K562 (cell line): ENCODE measurements around the gene MPZL1. TPM values are rescaled to one million over a fixed set of nuclear protein-coding genes. Genes with fewer than 3 reads are reported as not detected.

Source experiments
- ATAC-seq: fragments of 200-7000 bp; cut with Tn5 transposase; 3 replicates; pipeline ENCODE4 v1.9.1; 2020; ENCODE audit warnings: moderate library complexity
- BruUV-seq: library from RNA; stranded (reverse); fragments of 400-500 nt; replicated peaks from 2 replicates; lab custom pipeline; 2021; lab: Mats Ljungman, UMichigan
- CTCF ChIA-PET: fragments of 300-600 bp; formaldehyde crosslinking; extraction: SDS; loops from one replicate; lab custom pipeline; 2021; ENCODE audit warnings: low intra/inter-chr PET ratio; lab: Yijun Ruan, JAX
- POLR2A ChIA-PET: fragments of 300-600, 350-650 bp; sonication (Branson Sonifier 250); formaldehyde crosslinking; extraction: SDS; loops from one replicate; lab custom pipeline; 2021; ENCODE audit warnings: antibody characterized with exemption, inconsistent platforms; lab: Yijun Ruan, JAX
- DNase-seq, 4 experiments: peaks; one replicate each; pipeline versions ENCODE4 v3.0.0 to v3.0.0-alpha.2; 2011 to 2018; ENCODE audit warnings: low spot score in 3 of 4, mixed read lengths in 3 of 4; ENCODE audit errors: extremely low read depth in 1 of 4
- FAIRE-seq: peaks from 2 replicates; lab custom pipeline; 2011; peaks lifted over from hg19 to GRCh38; lab: Jason Lieb, UNC
- H2AFZ ChIP-seq: 2 replicates; pipeline ENCODE4 v1.6.0; 2011; ENCODE audit warnings: low read depth, low read length, control low read depth, inconsistent platforms
- H3K27ac ChIP-seq: fragments of 200-600 bp; 3 replicates; pipeline ENCODE4 v1.8.0; 2011; ENCODE audit warnings: low read depth, mild to moderate bottlenecking, control low read depth, inconsistent platforms, low read length, moderate library complexity, mixed read lengths; ENCODE audit errors: extremely low read depth
- H3K27me3 ChIP-seq, 2 experiments: fragments of 300-600 bp in 1 of 2; 2 replicates in 1 of 2; 3 replicates in 1 of 2; pipeline versions ENCODE4 v1.6.0 to v1.8.0; 2011; ENCODE audit warnings: inconsistent platforms in 2 of 2, low read length in 2 of 2, mild to moderate bottlenecking in 1 of 2, mixed read lengths in 1 of 2, moderate library complexity in 1 of 2; ENCODE audit not compliant: control insufficient read depth in 2 of 2, insufficient read depth in 2 of 2
- H3K36me3 ChIP-seq: fragments of 300-600 bp; 3 replicates; pipeline ENCODE4 v1.8.0; 2011; ENCODE audit warnings: mild to moderate bottlenecking, low read length, inconsistent platforms; ENCODE audit not compliant: control insufficient read depth, insufficient read depth
- H3K4me1 ChIP-seq, 2 experiments: fragments of 200-600 bp in 1 of 2; replicated peaks in 1 of 2; 2 replicates in 1 of 2; 3 replicates in 1 of 2; pipeline versions ENCODE4 v1.5.1 to v1.8.0; 2011; ENCODE audit warnings: inconsistent platforms in 2 of 2, low read length in 2 of 2, mild to moderate bottlenecking in 1 of 2, mixed read lengths in 1 of 2, moderate library complexity in 1 of 2; ENCODE audit not compliant: control insufficient read depth in 2 of 2, insufficient read depth in 2 of 2
- H3K4me2 ChIP-seq: 2 replicates; pipeline ENCODE4 v1.6.1; 2011; ENCODE audit warnings: low read length, control low read depth, inconsistent platforms, mixed read lengths; ENCODE audit not compliant: insufficient read depth
- H3K4me3 ChIP-seq: fragments of 200-600 bp; sonication (generic), shearing (Covaris generic); 2 replicates; pipeline ENCODE4 v1.5.1; 2016; ENCODE audit warnings: control low read depth, inconsistent platforms
- H3K79me2 ChIP-seq: fragments of 200-600 bp; 3 replicates; pipeline ENCODE4 v1.8.0; 2011; ENCODE audit warnings: low read length, inconsistent platforms; ENCODE audit not compliant: control insufficient read depth, insufficient read depth
- H3K9ac ChIP-seq, 2 experiments: 2 replicates each; pipeline versions ENCODE4 v1.6.0 to v1.6.1; 2011; ENCODE audit warnings: low read depth in 2 of 2, low read length in 2 of 2, control low read depth in 1 of 2, inconsistent platforms in 1 of 2, mild to moderate bottlenecking in 1 of 2, mixed read lengths in 1 of 2; ENCODE audit not compliant: insufficient read depth in 1 of 2
- H3K9me1 ChIP-seq: one replicate; pipeline ENCODE4 v1.6.0; 2011; ENCODE audit warnings: inconsistent platforms, mild to moderate bottlenecking, low read length, moderate library complexity; ENCODE audit not compliant: control insufficient read depth, insufficient read depth
- H3K9me3 ChIP-seq: replicated peaks from 2 replicates; pipeline ENCODE4 v1.5.1; 2011; ENCODE audit warnings: low read depth, low read length, inconsistent platforms; ENCODE audit not compliant: control insufficient read depth, insufficient read depth
- H4K20me1 ChIP-seq: replicated peaks from 2 replicates; pipeline ENCODE4 v1.6.1; 2011; ENCODE audit warnings: low read length, inconsistent platforms, mixed read lengths; ENCODE audit not compliant: control insufficient read depth, insufficient read depth
- ARHGAP35 ChIP-seq: fragments of 450-650 bp; IDR thresholded peaks from 2 replicates; pipeline ENCODE4 v1.6.1; 2018; ENCODE audit not compliant: partially characterized antibody
- ATF7 ChIP-seq: fragments of 450-650 bp; IDR thresholded peaks from 2 replicates; pipeline ENCODE4 v1.7.1; 2014; ENCODE audit warnings: mild to moderate bottlenecking, moderate library complexity
- CC2D1A ChIP-seq: fragments of 450-650 bp; IDR thresholded peaks from 2 replicates; pipeline ENCODE4 v1.6.1; 2017; ENCODE audit warnings: mild to moderate bottlenecking
- IRF9 ChIP-seq: fragments of 450-650 bp; IDR thresholded peaks from 2 replicates; pipeline ENCODE4 v1.6.1; 2016; ENCODE audit warnings: missing biosample characterization, missing genetic modification characterization
- MTA2 ChIP-seq: fragments of 450-650 bp; IDR thresholded peaks from 2 replicates; pipeline ENCODE4 v1.6.1; 2016; ENCODE audit warnings: low read depth
- NCOA4 ChIP-seq: fragments of 450-650 bp; IDR thresholded peaks from 2 replicates; pipeline ENCODE4 v1.6.1; 2018; ENCODE audit warnings: mild to moderate bottlenecking; ENCODE audit not compliant: partially characterized antibody
- RAD21 ChIP-seq, 2 experiments: fragments of 250-450 bp in 1 of 2; fragments of 450-650 bp in 1 of 2; sonication (Bioruptor Pico) in 1 of 2; formaldehyde crosslinking in 1 of 2; IDR thresholded peaks in 1 of 2; conservative IDR thresholded peaks in 1 of 2; 2 replicates each; pipeline versions ENCODE4 v1.4.0 to v1.8.0; 2020 to 2022; ENCODE audit warnings: mild to moderate bottlenecking in 2 of 2, moderate library complexity in 1 of 2
- REST ChIP-seq, 2 experiments: fragments of 450-650 bp; formaldehyde crosslinking in 1 of 2; IDR thresholded peaks; 2 replicates each; pipeline versions ENCODE4 v1.4.0 to v1.6.1; 2014 to 2020; ENCODE audit warnings: mild to moderate bottlenecking in 2 of 2, borderline replicate concordance in 1 of 2, low read depth in 1 of 2
- STAG1 ChIP-seq: sonication (generic); formaldehyde crosslinking; IDR thresholded peaks from 2 replicates; pipeline ENCODE4 v1.5.0; 2020; ENCODE audit warnings: missing genetic modification reagents, borderline replicate concordance
- TBL1XR1 ChIP-seq, 2 experiments: IDR thresholded peaks; 2 replicates each; pipeline ENCODE4 v1.6.1; 2012; ENCODE audit warnings: improper control_type of control experiment in 2 of 2, low read length in 2 of 2, mild to moderate bottlenecking in 1 of 2
- WHSC1 ChIP-seq: IDR thresholded peaks from one replicate; pipeline ENCODE4 v1.6.1; 2012; ENCODE audit warnings: low read length, control low read depth, inconsistent platforms
- ZNF274 ChIP-seq: IDR thresholded peaks from 2 replicates; pipeline ENCODE4 v1.6.1; 2011; ENCODE audit warnings: low read depth, mild to moderate bottlenecking, low read length, moderate library complexity, borderline replicate concordance
- WGBS: fragments of 100-300 bp; shearing (Covaris generic); methylation state at CpG from one replicate; pipeline ENCODE4 v1.1.6; 2016; ENCODE audit warnings: low coverage, mixed read lengths; ENCODE audit not compliant: insufficient coverage; ENCODE audit errors: missing lambda C conversion rate; 5-methylcytosine and 5-hydroxymethylcytosine counted together
- in situ Hi-C: fragments of 300-500 bp; cut with MboI; formaldehyde crosslinking; loops from 4 replicates; pipeline ENCODE4 v1.15.0; 2018; ENCODE audit warnings: inconsistent platforms, mixed read lengths
- intact Hi-C: fragments of 100-400 bp; cut with micrococcal nuclease; formaldehyde crosslinking; loops from 2 replicates; pipeline ENCODE4 v1.14.2; 2022
- polyA plus RNA-seq, 8 experiments: library from polyadenylated mRNA; depleted of rRNA in 4 of 8; stranded (reverse) in 5 of 8; unstranded in 3 of 8; fragments of >200 nt; fragmentation: Nextera tagmentation in 2 of 8; fragmentation: Illumina TruSeq in 1 of 8; extraction: Ambion mirVana in 2 of 8; extraction: Trizol in 1 of 8; gene quantifications; 2 replicates each; pipeline versions ENCODE4 v1.2.1 to v1.2.3, GENCODE V29; 2011 to 2014; ENCODE audit warnings: inconsistent platforms in 1 of 8, missing spikeins in 1 of 8
- total RNA-seq, 7 experiments: library from RNA; depleted of rRNA in 6 of 7; stranded (reverse); fragments of >200 nt in 6 of 7; fragmentation: Illumina TruSeq in 2 of 7; extraction: Trizol in 2 of 7; gene quantifications; 2 replicates each; pipeline versions ENCODE4 v1.2.1 to v1.2.3, GENCODE V29; 2011 to 2021; ENCODE audit warnings: low replicate concordance in 1 of 7

Gene MPZL1
- total and polyA plus RNA-seq, 9 of the 15 experiments (the other 6 are each of a cell fraction or from before 2014, with no cell fraction given): 14.5 to 153 (median 66.5) TPM

- peak; percentile 88 for ATAC-seq
- BruUV-seq: no TSS peak
- H3K9ac ChIP-seq: peak overlapping the region in 1 of 2 experiments; percentile 17; a peak in 2 of 4 replicates
- H3K36me3 ChIP-seq: peaks cover 70% of the 10 kb centered on the region
- 26% methylated on average over 7 of the region's 7 CpGs for WGBS
- FAIRE-seq: peak; percentile 97
- CTCF ChIA-PET: interaction anchor here (0.6 to 3.4 kb wide), 7 partner anchors 88 to 621 kb away, joined by 3 to 45 read pairs (median 7); no protein-coding TSS in a partner anchor
- no peaks in the 10 kb centered on the region for H3K79me2 ChIP-seq
- H3K9me1 ChIP-seq: no peaks in the 10 kb centered on the region
- in situ Hi-C loops (loop anchor here (25.0 kb wide), 2 partner anchors 1501 to 1676 kb away; no protein-coding TSS in a partner anchor), intact Hi-C loops (loop anchor here (1.0 to 10.0 kb wide), 8 partner anchors 55 to 621 kb away; no protein-coding TSS in a partner anchor)
- no peak overlapping the region for H3K4me3 ChIP-seq
- H4K20me1 ChIP-seq: no peaks in the 10 kb centered on the region
- H2AFZ ChIP-seq: peak overlapping the region; percentile 65
- peak; percentile 80 to 89 (median 82) for DNase-seq
- no peaks in the 10 kb centered on the region for H3K9me3 ChIP-seq
- peak overlapping the region; percentile 15; the same call in 1 of the 2 replicates for H3K4me2 ChIP-seq
- no peaks in the 10 kb centered on the region for H3K27me3 ChIP-seq
- peaks cover 9 to 15% of the 10 kb centered on the region in 2 experiments; a peak in 4 of 5 replicates for H3K4me1 ChIP-seq
- POLR2A ChIA-PET: interaction anchor here (0.5 to 2.1 kb wide), 16 partner anchors 9 to 440 kb away, joined by 3 to 7 read pairs (median 3); partner anchors contain the start of gene CREG1
- peak overlapping the region; percentile 46; the same call in 2 of the 3 replicates for H3K27ac ChIP-seq
- TF ChIP-seq IRF9 (tag): no peak
- TF ChIP-seq STAG1 (CRISPR knock-in tag): peak; percentile 33; the same call in 1 of the 2 replicates
- peak; percentile 93 for TF ChIP-seq REST (IDR thresholded peaks at IDR 0.05; ENCODE audit: borderline replicate concordance)
- TF ChIP-seq REST (CRISPR knock-in tag; IDR thresholded peaks at IDR 0.05; ENCODE audit: low read depth): no peak
- TF ChIP-seq TBL1XR1 (IDR thresholded peaks at IDR 0.05; ENCODE audit: low read length in 2 of 2): 0 out of 4 replicates have a peak, but pooled peaks of 1 of the 2 experiments have one; percentile 53
- peak; percentile 62; the same call in 1 of the 2 replicates for TF ChIP-seq CC2D1A
- TF ChIP-seq MTA2: no peak
- TF ChIP-seq ATF7: peak; percentile 51; the same call in 1 of the 2 replicates
- no peak for TF ChIP-seq ZNF274
- TF ChIP-seq ARHGAP35: no peak
- peak; percentile 96 to 98 for TF ChIP-seq RAD21 (CRISPR knock-in tag; conservative IDR thresholded peaks at IDR 0.05 in 1 of 2, IDR thresholded peaks at IDR 0.05 in 1 of 2)
- no peak for TF ChIP-seq NCOA4
- no peak for TF ChIP-seq WHSC1
These were observed 33.8 kb upstream of the MPZL1 start for GRCh38 chr1:167687919-167688519.
